Measurements from ENCODE around the gene ITGA1. TPM values are rescaled to one million over a fixed set of nuclear protein-coding genes. Genes with fewer than 3 reads are reported as not detected.
A peak's percentile ranks its signal among the peaks of the same experiment; 100 is the strongest.

Gene ITGA1
- total RNA-seq, 6 experiments from 2014 or later: 46.9 to 101 (median 83.9) TPM

DNA sequence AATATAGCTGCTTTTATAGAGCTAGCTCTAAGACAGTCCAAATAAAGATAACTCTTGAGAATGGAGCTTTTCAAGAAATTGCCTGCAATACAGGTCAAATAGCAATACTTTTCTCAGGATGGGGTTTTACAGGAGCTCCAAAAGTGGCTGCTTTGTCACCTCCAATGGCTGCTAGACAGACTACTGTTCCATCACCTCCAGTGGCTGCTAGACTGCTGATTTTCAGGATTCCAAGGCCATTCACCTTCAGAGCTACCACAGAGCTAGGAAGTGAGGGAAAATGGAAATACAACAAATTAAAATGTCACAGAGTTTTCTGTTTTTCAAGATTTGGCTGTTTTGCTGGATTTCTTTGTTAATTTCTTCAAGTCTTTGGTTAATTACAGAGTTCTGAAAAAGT lies 8.5 kb upstream of the ITGA1 start:
- Mint-ChIP-seq H3K4me1 (ENCODE audit: low read depth) (peaks cover 15% of the 10 kb centered on the region), H3K4me3 (no peak overlapping the region), H3K27ac (no peak overlapping the region), H3K27me3 (ENCODE audit: insufficient read depth) (no peaks in the 10 kb centered on the region; the same call in 1 of the 2 replicates), H3K36me3 (ENCODE audit: low read depth) (no peaks in the 10 kb centered on the region), H3K9me3 (no peaks in the 10 kb centered on the region)
- TF ChIP-seq, protein P1, sequence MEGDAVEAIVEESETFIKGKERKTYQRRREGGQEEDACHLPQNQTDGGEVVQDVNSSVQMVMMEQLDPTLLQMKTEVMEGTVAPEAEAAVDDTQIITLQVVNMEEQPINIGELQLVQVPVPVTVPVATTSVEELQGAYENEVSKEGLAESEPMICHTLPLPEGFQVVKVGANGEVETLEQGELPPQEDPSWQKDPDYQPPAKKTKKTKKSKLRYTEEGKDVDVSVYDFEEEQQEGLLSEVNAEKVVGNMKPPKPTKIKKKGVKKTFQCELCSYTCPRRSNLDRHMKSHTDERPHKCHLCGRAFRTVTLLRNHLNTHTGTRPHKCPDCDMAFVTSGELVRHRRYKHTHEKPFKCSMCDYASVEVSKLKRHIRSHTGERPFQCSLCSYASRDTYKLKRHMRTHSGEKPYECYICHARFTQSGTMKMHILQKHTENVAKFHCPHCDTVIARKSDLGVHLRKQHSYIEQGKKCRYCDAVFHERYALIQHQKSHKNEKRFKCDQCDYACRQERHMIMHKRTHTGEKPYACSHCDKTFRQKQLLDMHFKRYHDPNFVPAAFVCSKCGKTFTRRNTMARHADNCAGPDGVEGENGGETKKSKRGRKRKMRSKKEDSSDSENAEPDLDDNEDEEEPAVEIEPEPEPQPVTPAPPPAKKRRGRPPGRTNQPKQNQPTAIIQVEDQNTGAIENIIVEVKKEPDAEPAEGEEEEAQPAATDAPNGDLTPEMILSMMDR (IDR thresholded peaks at IDR 0.05): no peak
- DNase-seq: no peak

DNA sequence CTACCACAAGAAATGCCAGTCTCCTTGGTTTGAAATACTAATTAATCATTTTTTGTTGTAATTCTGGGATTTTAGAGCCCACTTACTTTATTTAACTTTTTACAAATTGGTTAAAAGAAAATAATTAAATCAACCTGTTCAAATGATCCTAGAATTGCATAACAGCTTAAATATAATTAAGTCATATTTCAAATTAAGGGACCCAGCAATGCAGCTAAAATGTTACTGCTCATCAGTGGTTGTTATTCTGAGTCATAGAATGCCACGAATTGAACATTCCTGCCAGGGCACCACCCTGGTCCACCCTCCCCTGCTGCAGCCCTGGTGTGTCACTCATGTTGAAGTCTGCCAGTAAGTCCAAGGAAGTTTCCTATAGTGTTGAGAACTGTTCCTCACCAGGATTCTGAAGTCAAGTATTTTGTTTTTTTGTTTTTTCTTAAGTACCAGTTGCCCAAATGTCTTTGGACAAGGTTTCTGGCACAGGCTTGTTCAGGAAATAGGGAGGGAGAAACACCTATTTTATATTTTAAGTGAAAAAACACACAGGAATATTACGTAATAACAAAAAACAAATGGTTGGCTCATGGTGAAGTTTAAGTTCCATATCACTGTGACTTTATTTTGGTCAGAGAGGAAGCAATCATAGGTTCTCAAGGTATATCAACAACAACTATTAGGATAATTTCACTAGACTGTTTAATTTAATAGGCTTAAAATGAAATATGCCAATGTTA lies 4.3 kb upstream of the ITGA1 start:
- Mint-ChIP-seq H3K9me3 (no peaks in the 10 kb centered on the region), H3K27ac (no peak overlapping the region), H3K27me3 (ENCODE audit: insufficient read depth) (no peaks in the 10 kb centered on the region; the same call in 1 of the 2 replicates), H3K4me1 (ENCODE audit: low read depth) (peaks cover 40% of the 10 kb centered on the region), H3K36me3 (ENCODE audit: low read depth) (no peaks in the 10 kb centered on the region), H3K4me3 (no peak overlapping the region)
- DNase-seq: peak; percentile 40
- TF ChIP-seq, protein P1 (IDR thresholded peaks at IDR 0.05): no peak

DNA sequence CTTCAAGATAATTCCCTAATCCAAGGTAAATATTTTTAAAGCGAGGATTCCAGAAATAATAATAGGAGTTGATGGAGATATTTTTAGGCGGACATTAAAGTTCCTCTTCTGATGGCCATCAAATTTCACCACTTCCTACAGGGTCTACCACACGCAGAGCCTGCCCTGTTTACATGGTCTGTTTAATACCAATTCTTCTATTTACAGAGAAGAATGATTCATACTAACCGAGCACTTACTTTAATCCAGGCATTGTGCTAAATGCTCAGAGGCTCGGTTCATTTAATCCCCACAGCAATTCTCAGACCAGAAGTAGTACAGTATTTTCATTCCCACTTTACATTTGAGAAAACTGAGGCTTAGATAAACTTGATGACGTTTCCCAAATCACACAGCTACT lies 3.0 kb upstream of the ITGA1 start:
- Mint-ChIP-seq H3K36me3 (ENCODE audit: low read depth) (peaks cover 7% of the 10 kb centered on the region; the same call in 1 of the 2 replicates), H3K9me3 (no peaks in the 10 kb centered on the region), H3K4me3 (no peak overlapping the region), H3K27me3 (ENCODE audit: insufficient read depth) (no peaks in the 10 kb centered on the region; the same call in 1 of the 2 replicates), H3K4me1 (ENCODE audit: low read depth) (peaks cover 51% of the 10 kb centered on the region), H3K27ac (no peak overlapping the region)
- DNase-seq: no peak
- TF ChIP-seq, protein P1 (IDR thresholded peaks at IDR 0.05): no peak

DNA sequence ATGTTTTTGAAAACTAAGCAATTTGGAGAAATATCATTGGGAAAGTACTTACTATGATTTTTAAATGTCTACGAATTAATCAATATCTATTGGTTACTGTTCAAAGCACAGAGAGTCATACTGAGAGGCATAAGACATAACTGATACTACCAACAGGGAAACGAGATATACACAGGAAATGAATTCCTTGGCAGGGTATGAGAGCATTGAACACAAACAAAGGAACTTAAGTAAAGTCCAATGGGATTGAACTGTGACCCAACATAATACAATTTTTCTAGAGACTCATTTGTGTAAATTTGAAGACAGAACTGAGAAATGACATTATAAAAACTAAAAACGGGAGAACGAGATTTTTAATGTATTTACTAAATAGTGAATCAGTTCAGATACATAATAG lies 1.3 kb upstream of the ITGA1 start:
- Mint-ChIP-seq H3K36me3 (ENCODE audit: low read depth) (peaks cover 23% of the 10 kb centered on the region), H3K4me1 (ENCODE audit: low read depth) (peaks cover 68% of the 10 kb centered on the region), H3K27me3 (ENCODE audit: insufficient read depth) (no peaks in the 10 kb centered on the region; the same call in 1 of the 2 replicates), H3K4me3 (0 out of 2 replicates have a peak overlapping the region, but pooled peaks have one; percentile 2), H3K27ac (no peak overlapping the region), H3K9me3 (no peaks in the 10 kb centered on the region)
- TF ChIP-seq, protein P1 (IDR thresholded peaks at IDR 0.05): no peak
- DNase-seq: no peak

DNA sequence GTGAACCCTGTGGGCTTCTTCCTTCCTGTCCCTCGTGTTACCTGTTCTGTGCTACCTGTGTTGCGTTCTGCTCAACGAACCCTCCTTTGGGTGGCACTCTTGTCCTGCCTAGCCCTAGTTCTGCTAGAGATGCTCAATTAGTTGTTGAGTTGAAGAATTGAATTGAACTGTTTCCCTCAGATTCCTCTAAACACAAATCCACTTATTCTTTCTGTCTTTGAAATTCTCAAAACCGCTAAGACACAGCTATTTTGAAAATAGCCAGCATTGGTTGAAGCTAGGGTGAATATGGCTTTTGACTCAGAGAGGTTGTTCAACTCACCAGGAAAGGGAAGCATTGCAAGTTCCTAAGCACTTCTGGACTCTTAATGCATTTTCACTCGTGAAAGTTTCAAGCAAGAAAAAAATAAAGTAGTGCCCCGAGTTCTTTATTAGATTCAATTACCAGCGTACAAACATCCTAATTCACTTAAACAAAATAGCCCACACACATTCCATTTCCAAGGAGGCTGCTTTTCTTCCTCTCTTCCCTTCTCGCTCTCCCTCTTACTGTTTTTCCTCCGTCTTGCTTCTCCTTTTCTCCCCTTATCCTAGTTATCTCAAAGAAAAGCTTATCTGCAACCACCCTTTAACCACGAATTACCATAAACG lies 642 bp upstream of the ITGA1 start:
- H3K36me3 Mint-ChIP-seq (ENCODE audit: low read depth): peaks cover 23% of the 10 kb centered on the region
- H3K4me1 Mint-ChIP-seq (ENCODE audit: low read depth): peaks cover 72% of the 10 kb centered on the region
- peak overlapping the region; percentile 98 for H3K4me3 Mint-ChIP-seq
- peak overlapping the region; percentile 91 for H3K27ac Mint-ChIP-seq
- no peaks in the 10 kb centered on the region for H3K9me3 Mint-ChIP-seq
- H3K27me3 Mint-ChIP-seq (ENCODE audit: insufficient read depth): no peaks in the 10 kb centered on the region; the same call in 1 of the 2 replicates
- no peak for DNase-seq
- TF ChIP-seq, protein P1 (IDR thresholded peaks at IDR 0.05): no peak

Data from HFFc6 (cell line).